Karpas-422 (cell line): ENCODE data around the gene LRRC59. TPM values are rescaled to one million over a fixed set of nuclear protein-coding genes. Genes with fewer than 3 reads are reported as not detected.
"Not testable (repeated sequence)": the region's sequence is repeated elsewhere in the genome, so short reads cannot be mapped to it uniquely, and the experiment has no call there.

Source experiments
- DNase-seq: peaks from one replicate; pipeline ENCODE4 v3.0.0-alpha.2; 2015
- H2AFZ ChIP-seq: fragments of 200-600 bp; sonication (generic); 2 replicates; pipeline ENCODE4 v1.6.1; 2014; ENCODE audit warnings: antibody characterized with exemption, low read length, mixed read lengths
- H3K27ac ChIP-seq: fragments of 200-600 bp; sonication (generic); 2 replicates; pipeline ENCODE4 v1.5.1; 2014; ENCODE audit warnings: mild to moderate bottlenecking, low read length, moderate library complexity
- H3K27me3 ChIP-seq: fragments of 200-600 bp; sonication (generic); 2 replicates; pipeline ENCODE4 v1.6.1; 2014; ENCODE audit warnings: low read length, mixed read lengths
- H3K36me3 ChIP-seq: fragments of 200-600 bp; sonication (generic); 2 replicates; pipeline ENCODE4 v1.6.1; 2014; ENCODE audit warnings: low read length, mixed read lengths; ENCODE audit not compliant: insufficient read depth
- H3K4me1 ChIP-seq: fragments of 200-600 bp; sonication (generic); 2 replicates; pipeline ENCODE4 v1.6.1; 2014; ENCODE audit warnings: mild to moderate bottlenecking, low read length, mixed read lengths
- H3K4me2 ChIP-seq: fragments of 200-600 bp; sonication (generic); 2 replicates; pipeline ENCODE4 v1.6.1; 2014; ENCODE audit warnings: low read length, low read depth, mild to moderate bottlenecking; ENCODE audit not compliant: poor library complexity, severe bottlenecking
- H3K4me3 ChIP-seq: fragments of 200-600 bp; sonication (generic); 2 replicates; pipeline ENCODE4 v1.5.1; 2014; ENCODE audit warnings: mild to moderate bottlenecking, antibody characterized with exemption, low read length, mixed read lengths
- H3K79me2 ChIP-seq: fragments of 200-600 bp; sonication (generic); 2 replicates; pipeline ENCODE4 v1.6.1; 2014; ENCODE audit warnings: mild to moderate bottlenecking, low read length, mixed read lengths
- H3K9ac ChIP-seq: fragments of 200-600 bp; sonication (generic); 2 replicates; pipeline ENCODE4 v1.6.0; 2014; ENCODE audit warnings: low read length
- H3K9me2 ChIP-seq: fragments of 200-600 bp; sonication (generic), shearing (Covaris generic); replicated peaks from 2 replicates; pipeline ENCODE4 v1.6.0; 2014; ENCODE audit warnings: mild to moderate bottlenecking, low read length, moderate library complexity; ENCODE audit not compliant: insufficient read depth
- H3K9me3 ChIP-seq: fragments of 300-700, 200-600 bp; sonication (generic); 2 replicates; pipeline ENCODE4 v1.6.1; 2014; ENCODE audit warnings: low read length, mixed read lengths
- H4K20me1 ChIP-seq: fragments of 200-600 bp; sonication (generic); 2 replicates; pipeline ENCODE4 v1.6.1; 2014; ENCODE audit warnings: mild to moderate bottlenecking, antibody characterized with exemption, low read length, low read depth; ENCODE audit not compliant: insufficient read depth
- small RNA-seq: library from RNA; depleted of rRNA; stranded (forward); fragments of <200 nt; gene quantifications from one replicate; pipeline ENCODE3, GENCODE V24; 2014
- total RNA-seq: library from RNA; depleted of rRNA; stranded (reverse); fragments of >200 nt; shearing (Covaris generic); gene quantifications from 2 replicates; pipeline ENCODE4 v1.2.3, GENCODE V29; 2014; ENCODE audit warnings: low replicate concordance; rRNA removed

Gene LRRC59
- total RNA-seq, 1 experiment from 2014 or later, result 53.3 TPM

- Histone ChIP-seq H2AFZ (no peak overlapping the region), H3K4me3 (no peak overlapping the region), H3K4me2 (no peak overlapping the region), H3K9me3 (peaks cover 10% of the 10 kb centered on the region; the same call in 1 of the 2 replicates), H3K27me3 (0 out of 2 replicates have a peak, but pooled peaks cover 4% of the 10 kb centered on the region), H4K20me1 (no peaks in the 10 kb centered on the region), H3K4me1 (no peaks in the 10 kb centered on the region), H3K27ac (no peak overlapping the region), H3K9ac (no peak overlapping the region), H3K9me2 (no peaks in the 10 kb centered on the region), H3K36me3 (0 out of 2 replicates have a peak, but pooled peaks cover 3% of the 10 kb centered on the region), H3K79me2 (no peaks in the 10 kb centered on the region)
- DNase-seq, result no peak
Measured at GRCh38 chr17:50337956-50338355, 59.4 kb downstream of the LRRC59 start.

- not testable (repeated sequence) for H3K27me3 ChIP-seq, H3K9me3 ChIP-seq, DNase-seq, H4K20me1 ChIP-seq, H3K36me3 ChIP-seq, H2AFZ ChIP-seq, H3K9ac ChIP-seq, H3K79me2 ChIP-seq, H3K4me3 ChIP-seq, H3K4me1 ChIP-seq, H3K4me2 ChIP-seq, H3K9me2 ChIP-seq, H3K27ac ChIP-seq
Measured at GRCh38 chr17:50333291-50334057, 63.8 kb downstream of the LRRC59 start.

- H3K9me3 ChIP-seq, result no peaks in the 10 kb centered on the region
- no peak overlapping the region for H3K4me2 ChIP-seq
- no peak for DNase-seq
- H3K27ac ChIP-seq, result no peak overlapping the region
- no peak overlapping the region for H3K9ac ChIP-seq
- H3K4me1 ChIP-seq, result peaks cover 8% of the 10 kb centered on the region
- H4K20me1 ChIP-seq, result no peaks in the 10 kb centered on the region
- no peaks in the 10 kb centered on the region for H3K36me3 ChIP-seq
- no peak overlapping the region for H3K4me3 ChIP-seq
- no peaks in the 10 kb centered on the region for H3K79me2 ChIP-seq
- H3K27me3 ChIP-seq, result no peaks in the 10 kb centered on the region
- H3K9me2 ChIP-seq, result no peaks in the 10 kb centered on the region
- no peak overlapping the region for H2AFZ ChIP-seq
Measured at GRCh38 chr17:50332196-50332595, 65.1 kb downstream of the LRRC59 start.

Small RNA genes lying within 50 kb of the gene (small RNA-seq; reads per million reads assigned to genes)
- gene RF00019, result not detected

Other genes with a start within 250 kb of the LRRC59 start
- 41.0 and 106 TPM in 2 replicates for gene PPP1R9B, start 246.8 kb downstream of the LRRC59 start, total RNA-seq
- gene SGCA, start 231.5 kb downstream of the LRRC59 start, total RNA-seq, result not detected in 2 replicates
- not detected in 2 replicates for gene COL1A1, start 195.9 kb downstream of the LRRC59 start, total RNA-seq
- gene TMEM92, start 123.1 kb downstream of the LRRC59 start, total RNA-seq, result not detected in 2 replicates
- gene XYLT2, start 51.4 kb downstream of the LRRC59 start, total RNA-seq, result 11.4 and 30.4 TPM in 2 replicates
- 22.3 and 48.6 TPM in 2 replicates for gene MRPL27, start 24.3 kb downstream of the LRRC59 start, total RNA-seq
- 10.6 and 18.8 TPM in 2 replicates for gene EME1, start 24.3 kb downstream of the LRRC59 start, total RNA-seq
- gene ACSF2, start 28.7 kb upstream of the LRRC59 start, total RNA-seq, result 63.5 and 67.7 TPM in 2 replicates
- not detected in 2 replicates for gene CHAD, start 71.4 kb upstream of the LRRC59 start, total RNA-seq
- 15.4 and 41.3 TPM in 2 replicates for gene RSAD1, start 81.3 kb upstream of the LRRC59 start, total RNA-seq
- 2.0 and 2.5 TPM in 2 replicates for gene MYCBPAP, start 110.9 kb upstream of the LRRC59 start, total RNA-seq
- gene EPN3, start 135.2 kb upstream of the LRRC59 start, total RNA-seq, result not detected in 2 replicates
- gene SPATA20, start 149.7 kb upstream of the LRRC59 start, total RNA-seq, result 38.8 and 76.8 TPM in 2 replicates
- gene CACNA1G, start 163.2 kb upstream of the LRRC59 start, total RNA-seq, result not detected in 2 replicates
- not detected in 2 replicates for gene ABCC3, start 237.4 kb upstream of the LRRC59 start, total RNA-seq